Measurements from ENCODE around the gene SMOC2.

- TF ChIP-seq CTCF (IDR thresholded peaks at IDR 0.05) (no peak), POLR2A (IDR thresholded peaks at IDR 0.05) (no peak), EP300 (IDR thresholded peaks at IDR 0.05) (no peak)
These were observed 265.6 kb downstream of the SMOC2 start for GRCh38 chr6:168706471-168707177.

Measured in tibial nerve (tissue), 4 donors.